H9 (cell line): Measurements from ENCODE around the gene CCDC27. TPM values are rescaled to one million over a fixed set of nuclear protein-coding genes. Genes with fewer than 3 reads are reported as not detected.

Experiments used
- DNase-seq: peaks from one replicate; pipeline ENCODE4 v3.0.0-alpha.2; 2017
- H2AFZ ChIP-seq: one replicate; pipeline ENCODE4 v1.6.1; 2013; ENCODE audit warnings: mild to moderate bottlenecking, low read length, control low read depth, moderate library complexity
- H2AK5ac ChIP-seq: 2 replicates; pipeline ENCODE4 v1.6.1; 2013; ENCODE audit warnings: low read length, control low read depth, mixed read lengths; ENCODE audit not compliant: insufficient read length
- H2BK120ac ChIP-seq: one replicate; pipeline ENCODE4 v1.6.1; 2013; ENCODE audit warnings: low read depth, mild to moderate bottlenecking, low read length, control low read depth, inconsistent platforms; ENCODE audit not compliant: poor library complexity, severe bottlenecking
- H2BK12ac ChIP-seq: 2 replicates; pipeline ENCODE4 v1.6.1; 2013; ENCODE audit warnings: low read length, control low read depth, mixed read lengths, low read depth; ENCODE audit not compliant: insufficient read length
- H2BK15ac ChIP-seq: 2 replicates; pipeline ENCODE4 v1.6.1; 2013; ENCODE audit warnings: low read depth, low read length, control low read depth
- H2BK20ac ChIP-seq: one replicate; pipeline ENCODE4 v1.6.1; 2013; ENCODE audit warnings: low read depth, mild to moderate bottlenecking, low read length, control low read depth, inconsistent platforms; ENCODE audit not compliant: poor library complexity, severe bottlenecking
- H2BK5ac ChIP-seq: 2 replicates; pipeline ENCODE4 v1.6.1; 2013; ENCODE audit warnings: low read length, control low read depth, mixed read lengths; ENCODE audit not compliant: insufficient read length
- H3K14ac ChIP-seq: 2 replicates; pipeline ENCODE4 v1.6.1; 2013; ENCODE audit warnings: low read length, control low read depth; ENCODE audit not compliant: insufficient read depth
- H3K18ac ChIP-seq: 2 replicates; pipeline ENCODE4 v1.6.1; 2013; ENCODE audit warnings: low read depth, mild to moderate bottlenecking, mixed read lengths, low read length, control low read depth; ENCODE audit not compliant: insufficient read length
- H3K23ac ChIP-seq: 2 replicates; pipeline ENCODE4 v1.6.1; 2013; ENCODE audit warnings: low read length, control low read depth, mixed read lengths, low read depth; ENCODE audit not compliant: insufficient read length
- H3K23me2 ChIP-seq: 2 replicates; pipeline ENCODE4 v1.6.1; 2013; ENCODE audit warnings: low read depth, mild to moderate bottlenecking, mixed read lengths, low read length, control low read depth; ENCODE audit not compliant: insufficient read length, poor library complexity, severe bottlenecking
- H3K27ac ChIP-seq: 2 replicates; pipeline ENCODE4 v1.5.1; 2013; ENCODE audit warnings: low read length, control low read depth, mixed read lengths, low read depth; ENCODE audit not compliant: insufficient read length
- H3K27me3 ChIP-seq: 2 replicates; pipeline ENCODE4 v1.6.1; 2013; ENCODE audit warnings: low read length, control low read depth, inconsistent platforms; ENCODE audit not compliant: insufficient read depth
- H3K4ac ChIP-seq: 2 replicates; pipeline ENCODE4 v1.6.1; 2013; ENCODE audit warnings: low read depth, mild to moderate bottlenecking, control low read depth, inconsistent platforms, low read length, moderate library complexity
- H3K4me1 ChIP-seq: 2 replicates; pipeline ENCODE4 v1.6.1; 2013; ENCODE audit warnings: low read length, control low read depth, inconsistent platforms; ENCODE audit not compliant: insufficient read depth
- H3K4me2 ChIP-seq: 2 replicates; pipeline ENCODE4 v1.6.1; 2013; ENCODE audit warnings: low read length, control low read depth, mixed read lengths; ENCODE audit not compliant: insufficient read length, insufficient read depth
- H3K56ac ChIP-seq: 2 replicates; pipeline ENCODE4 v1.6.1; 2013; ENCODE audit warnings: low read depth, mild to moderate bottlenecking, mixed read lengths, low read length, control low read depth; ENCODE audit not compliant: insufficient read length
- H3K79me1 ChIP-seq: 2 replicates; pipeline ENCODE4 v1.6.1; 2013; ENCODE audit warnings: low read depth, mild to moderate bottlenecking, moderate library complexity, low read length, control low read depth, inconsistent platforms; ENCODE audit not compliant: insufficient read depth, poor library complexity, severe bottlenecking
- H3K79me2 ChIP-seq: 2 replicates; pipeline ENCODE4 v1.6.1; 2013; ENCODE audit warnings: low read length, control low read depth, inconsistent platforms; ENCODE audit not compliant: insufficient read depth
- H3K9ac ChIP-seq: 2 replicates; pipeline ENCODE4 v1.6.1; 2013; ENCODE audit warnings: low read length, control low read depth, mixed read lengths; ENCODE audit not compliant: insufficient read length; ENCODE audit errors: extremely low read depth
- H3K9me3 ChIP-seq: one replicate; pipeline ENCODE4 v1.6.1; 2013; ENCODE audit warnings: low read depth, low read length, inconsistent platforms; ENCODE audit not compliant: control insufficient read depth
- H3T11ph ChIP-seq: one replicate; pipeline ENCODE4 v1.6.1; 2013; ENCODE audit warnings: mild to moderate bottlenecking, low read length, control low read depth, inconsistent platforms
- H4K20me1 ChIP-seq: one replicate; pipeline ENCODE4 v1.6.1; 2013; ENCODE audit not compliant: control insufficient read depth, insufficient read length, insufficient read depth
- H4K5ac ChIP-seq: 2 replicates; pipeline ENCODE4 v1.6.1; 2013; ENCODE audit warnings: low read depth, mild to moderate bottlenecking, mixed read lengths, low read length, control low read depth; ENCODE audit not compliant: insufficient read length
- H4K8ac ChIP-seq: replicated peaks from 2 replicates; pipeline ENCODE4 v1.6.1; 2013; ENCODE audit warnings: low read length, control low read depth, mixed read lengths, low read depth; ENCODE audit not compliant: insufficient read length
- H4K91ac ChIP-seq: 2 replicates; pipeline ENCODE4 v1.6.1; 2013; ENCODE audit warnings: low read depth, mild to moderate bottlenecking, moderate library complexity, mixed read lengths, low read length, control low read depth; ENCODE audit not compliant: insufficient read length
- H3K27ac Mint-ChIP-seq, 3 experiments: 2 replicates in 2 of 3; 3 replicates in 1 of 3; pipeline ENCODE4 v1.8.0; 2020 to 2021; ENCODE audit warnings: mixed read lengths in 3 of 3, mild to moderate bottlenecking in 1 of 3, moderate library complexity in 1 of 3
- H3K27me3 Mint-ChIP-seq: 2 replicates; pipeline ENCODE4 v1.8.0; 2021; ENCODE audit warnings: low read depth, mild to moderate bottlenecking, moderate library complexity, mixed read lengths
- H3K36me3 Mint-ChIP-seq, 3 experiments: 2 replicates in 2 of 3; 3 replicates in 1 of 3; pipeline ENCODE4 v1.8.0; 2020 to 2021; ENCODE audit warnings: low read depth in 3 of 3, mixed read lengths in 3 of 3; ENCODE audit not compliant: insufficient read depth in 1 of 3
- H3K4me1 Mint-ChIP-seq, 2 experiments: 2 replicates each; pipeline ENCODE4 v1.8.0; 2020; ENCODE audit warnings: mixed read lengths in 2 of 2
- H3K4me3 Mint-ChIP-seq, 2 experiments: 2 replicates in 1 of 2; 3 replicates in 1 of 2; pipeline ENCODE4 v1.8.0; 2020 to 2021; ENCODE audit warnings: mild to moderate bottlenecking in 2 of 2, mixed read lengths in 2 of 2, moderate library complexity in 1 of 2
- H3K9me3 Mint-ChIP-seq, 2 experiments: 2 replicates in 1 of 2; 3 replicates in 1 of 2; pipeline ENCODE4 v1.8.0; 2020; ENCODE audit warnings: mild to moderate bottlenecking in 2 of 2, mixed read lengths in 2 of 2, moderate library complexity in 1 of 2
- CTCF ChIP-seq: fragments of 200-600 bp; sonication (generic); conservative IDR thresholded peaks from 3 replicates; pipeline ENCODE4 v1.8.0; 2021; ENCODE audit warnings: antibody characterized with exemption, mild to moderate bottlenecking
- WGBS: extraction: QIAGEN DNeasy Blood & Tissue Kit; methylation state at CpG from one replicate; pipeline ENCODE4 v1.1.7; 2013; ENCODE audit warnings: missing lambda C conversion rate, low lambda C conversion rate, mixed read lengths; ENCODE audit not compliant: insufficient read length; ENCODE audit errors: extremely low coverage; 5-methylcytosine and 5-hydroxymethylcytosine counted together
- total RNA-seq: library from RNA; stranded (reverse); gene quantifications from 2 replicates; pipeline ENCODE4 v1.2.1, GENCODE V29; 2021

The CCDC27 gene
- total RNA-seq, 1 experiment from 2014 or later = not detected

DNA sequence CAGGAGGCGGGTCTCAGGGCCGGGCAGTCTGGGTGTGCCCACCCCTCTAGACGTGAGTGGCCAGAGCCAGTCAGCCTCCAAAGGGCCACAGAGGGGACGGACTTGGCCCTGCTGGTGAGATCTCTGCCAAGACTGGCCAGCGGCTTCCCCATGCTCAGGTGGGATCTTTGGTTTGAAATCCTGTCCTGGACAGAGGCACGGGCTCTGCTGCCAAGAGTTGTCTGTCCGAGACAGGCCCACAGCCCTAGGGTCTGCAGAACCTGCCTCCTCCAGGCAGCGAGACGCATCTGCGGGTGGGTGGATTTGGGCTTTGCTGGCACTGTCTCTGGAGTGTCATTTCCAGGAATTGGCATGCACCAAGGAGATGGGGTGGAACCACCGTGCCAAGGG is 44.3 kb upstream of the CCDC27 start:
- no peak overlapping the region for H4K8ac ChIP-seq
- H4K91ac ChIP-seq = no peak overlapping the region
- TF ChIP-seq CTCF = no peak
- Mint-ChIP-seq H3K27me3 (peaks cover 9% of the 10 kb centered on the region), H3K4me1 (peaks cover 16 to 26% of the 10 kb centered on the region in 2 experiments), H3K9me3 (no peaks in the 10 kb centered on the region), H3K4me3 (peak overlapping the region in 1 of 2 experiments; percentile 81; a peak in 3 of 5 replicates), H3K27ac (no peak overlapping the region; a peak in 1 of 7 replicates), H3K36me3 (no peaks in the 10 kb centered on the region)
- no peak overlapping the region for H3K23ac ChIP-seq
- H2BK120ac ChIP-seq = no peak overlapping the region
- no peak overlapping the region for H4K5ac ChIP-seq
- no peak overlapping the region for H2BK15ac ChIP-seq
- no peak overlapping the region for H3K14ac ChIP-seq
- no peak for DNase-seq
- no peak overlapping the region for H2BK20ac ChIP-seq
- no peaks in the 10 kb centered on the region for H3K9me3 ChIP-seq
- H3T11ph ChIP-seq = no peak overlapping the region
- H3K4me2 ChIP-seq = no peak overlapping the region
- no peaks in the 10 kb centered on the region for H3K23me2 ChIP-seq
- H3K9ac ChIP-seq = no peak overlapping the region
- H3K56ac ChIP-seq = no peak overlapping the region
- H2BK5ac ChIP-seq = no peak overlapping the region
- no peaks in the 10 kb centered on the region for H4K20me1 ChIP-seq
- H2AK5ac ChIP-seq = no peak overlapping the region
- no peak overlapping the region for H2BK12ac ChIP-seq
- no peaks in the 10 kb centered on the region for H3K79me2 ChIP-seq
- H3K27ac ChIP-seq = no peak overlapping the region
- H3K18ac ChIP-seq = no peak overlapping the region
- H3K79me1 ChIP-seq = no peaks in the 10 kb centered on the region
- no peaks in the 10 kb centered on the region for H3K4me1 ChIP-seq
- H2AFZ ChIP-seq = no peak overlapping the region
- H3K4ac ChIP-seq = no peak overlapping the region
- WGBS = no CpG with 5 or more reads among the region's 11 CpGs
- no peaks in the 10 kb centered on the region for H3K27me3 ChIP-seq
